Effector CD4-positive, alpha-beta T cell (primary cell): ENCODE results near the gene ZNF30.
A peak's percentile ranks its signal among the peaks of the same experiment; 100 is the strongest.
"Not testable (repeated sequence)": the region's sequence is repeated elsewhere in the genome, so short reads cannot be mapped to it uniquely, and the experiment has no call there.

Experiments used
- DNase-seq: peaks from one replicate; pipeline ENCODE4 v3.0.0-alpha.2; 2020

Gene ZNF30

DNA sequence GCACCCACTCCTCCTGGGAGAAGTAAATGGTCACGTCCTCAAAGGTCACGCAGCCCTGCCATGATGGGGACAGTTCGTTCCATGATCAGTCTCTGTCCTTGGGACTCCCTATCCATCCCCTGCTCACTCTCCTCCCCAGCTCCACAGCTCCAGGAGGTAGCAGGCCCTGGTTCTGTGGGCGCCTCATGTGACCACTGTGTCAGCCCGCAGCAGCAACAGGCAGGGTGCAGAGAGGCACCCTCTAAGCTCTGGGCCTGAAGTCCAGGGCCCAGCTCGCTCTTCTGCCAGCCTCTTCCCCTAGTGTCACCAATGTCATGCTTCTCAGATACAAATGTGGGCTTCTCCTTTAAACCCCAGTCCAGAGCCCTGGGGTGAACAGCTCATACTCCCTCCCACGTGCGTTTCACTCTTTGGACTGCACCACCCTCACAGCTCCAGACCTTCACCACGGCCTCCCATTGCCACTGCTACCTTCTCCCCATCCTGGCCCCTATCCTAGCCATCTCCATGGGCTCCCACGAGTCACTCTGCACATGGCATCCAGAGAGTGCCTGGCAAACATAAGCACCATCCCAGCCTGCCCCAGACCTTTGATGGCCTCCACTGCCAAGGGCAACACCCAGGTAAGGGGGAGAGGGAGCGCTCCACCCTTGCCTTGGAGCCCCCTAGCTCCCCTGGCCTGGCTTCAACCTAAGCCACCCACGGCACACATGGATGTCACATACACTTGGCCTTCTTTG lies 34.4 kb downstream of the ZNF30 start:
- no peak for DNase-seq

DNA sequence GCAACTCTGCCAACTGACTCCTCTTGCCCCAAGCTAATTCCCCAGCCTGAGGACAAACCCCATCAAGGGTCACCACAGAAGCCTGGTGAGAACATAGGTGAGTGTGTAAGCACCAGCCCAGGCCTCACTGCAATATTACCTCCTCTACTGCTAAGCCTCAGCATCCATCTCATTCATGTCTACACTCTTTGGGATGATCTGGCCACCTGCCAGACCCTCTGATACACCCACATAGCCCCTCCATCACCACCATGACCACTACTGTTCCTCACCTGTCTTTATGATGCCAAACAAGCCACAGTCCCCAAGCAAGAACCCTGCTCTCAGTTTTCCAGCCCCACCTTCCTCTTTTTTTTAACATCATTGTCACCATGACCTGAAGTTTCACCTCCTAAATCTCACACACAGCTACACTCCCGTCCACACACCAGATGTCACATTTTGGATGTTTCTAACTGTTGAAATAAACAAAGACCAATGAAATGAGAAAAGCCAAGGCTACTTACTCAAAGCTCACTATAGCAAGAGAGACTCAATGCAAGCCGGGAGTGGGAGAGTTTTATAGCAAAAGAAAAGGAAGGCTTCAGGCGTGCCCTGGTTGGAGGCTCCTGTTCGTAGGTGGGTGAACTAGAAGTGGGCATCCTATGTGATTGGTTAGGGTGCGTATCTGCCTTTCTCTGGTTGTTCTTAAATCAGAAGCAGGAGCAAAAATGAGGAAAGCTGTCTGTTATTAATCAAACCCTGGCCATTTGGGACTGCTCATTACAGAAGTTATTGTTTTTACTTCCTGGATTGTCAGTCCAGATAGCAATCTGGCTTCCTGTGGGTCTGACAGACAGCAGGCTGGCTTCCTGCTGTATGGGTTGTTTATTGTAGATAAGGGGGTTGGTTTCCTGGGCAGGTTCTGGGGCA lies 35.3 kb downstream of the ZNF30 start:
- DNase-seq: no peak

- no peak for DNase-seq
These were observed 36.2 kb downstream of the ZNF30 start for GRCh38 chr19:34962687-34963572.

DNA sequence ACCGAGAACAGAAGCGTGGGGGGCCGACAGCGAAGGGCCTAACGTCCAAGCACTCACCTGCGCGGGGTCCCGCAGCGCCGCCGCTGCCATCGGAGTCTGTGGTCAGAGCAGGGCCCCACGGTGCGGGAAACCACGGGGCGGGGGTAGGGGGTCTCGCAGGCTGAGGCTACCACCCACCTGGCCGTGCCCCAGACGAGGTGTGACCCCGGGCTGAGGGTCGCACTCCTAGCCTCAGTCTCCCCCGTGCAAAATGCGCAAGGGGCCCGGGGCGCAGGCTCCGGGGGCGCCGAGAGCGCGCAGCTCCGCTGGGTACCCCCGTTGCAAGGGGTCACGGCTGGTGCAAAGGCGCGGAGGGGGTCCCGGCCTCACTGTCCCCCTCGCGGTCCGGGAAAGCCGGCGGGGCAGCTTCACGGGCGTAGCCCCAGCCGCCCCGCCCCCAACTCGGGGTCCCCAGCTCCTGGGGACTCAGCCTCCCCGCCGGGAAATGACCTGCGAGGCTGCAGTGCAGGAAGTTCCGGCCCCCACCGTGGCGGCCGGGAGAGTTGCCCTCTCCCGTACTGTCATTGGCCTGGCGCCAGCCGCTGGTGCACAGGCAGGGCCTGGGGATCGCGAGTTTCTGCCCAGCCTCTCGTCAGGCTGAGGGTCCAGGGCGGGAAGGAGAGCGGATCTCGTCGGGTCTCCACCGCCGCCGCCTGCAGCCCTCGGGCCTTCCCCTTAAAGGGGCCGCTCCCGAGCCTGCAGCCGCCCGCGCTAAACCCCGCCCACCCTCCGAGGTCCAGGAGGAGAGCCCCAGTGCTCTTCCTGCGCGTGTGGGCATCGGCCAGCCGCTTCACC lies 37.1 kb downstream of the ZNF30 start, which contains the start of gene ZNF792:
Gene ZNF792 (minus strand): TSS at position 657 of the 834 bp plus-strand sequence. CDS start 567 bp downstream, at position 90.
- peak; percentile 13 for DNase-seq

GRCh38 chr19:34964598-34964997 lies 37.9 kb downstream of the ZNF30 start:
- DNase-seq: no peak

GRCh38 chr19:34965505-34965904 lies 38.8 kb downstream of the ZNF30 start:
- DNase-seq: not testable (repeated sequence)

DNA sequence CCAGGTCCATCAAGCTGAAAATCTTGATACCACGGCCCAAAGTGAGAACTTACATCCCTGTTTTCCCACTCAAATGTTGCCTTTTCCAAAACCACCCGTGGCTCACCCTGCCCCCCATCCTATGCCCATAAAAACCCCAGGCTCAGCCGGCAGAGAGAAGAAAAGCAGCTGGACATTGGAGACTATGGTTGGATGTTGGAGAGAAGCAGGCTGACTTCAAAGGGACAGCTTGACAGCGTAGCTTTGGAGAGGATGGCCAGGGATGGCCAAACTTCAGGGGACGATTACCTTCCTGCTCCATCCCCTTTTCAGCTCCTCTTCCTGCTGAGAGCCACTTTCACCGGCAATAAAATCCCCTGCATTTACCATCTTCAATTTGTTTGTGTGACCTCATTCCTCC lies 40.8 kb downstream of the ZNF30 start:
- DNase-seq: no peak

DNA sequence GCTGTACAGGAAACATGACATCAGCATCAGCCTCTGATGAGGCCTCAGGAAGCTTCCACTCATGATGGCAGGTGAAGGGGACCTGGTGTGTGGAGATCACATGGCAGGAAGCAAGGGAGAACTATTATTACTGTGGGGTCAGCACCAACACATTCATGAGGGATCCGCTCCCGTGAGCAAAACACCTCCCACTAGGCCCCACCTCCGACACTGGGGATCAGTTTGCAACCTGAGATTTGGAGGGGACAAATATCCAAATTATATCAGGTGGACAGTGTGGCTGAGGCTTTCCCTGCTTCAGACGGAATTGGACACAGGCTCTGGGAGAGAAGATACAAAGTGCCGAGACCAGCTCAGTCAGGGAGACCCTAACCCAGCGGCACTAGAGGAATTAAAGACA lies 43.0 kb downstream of the ZNF30 start:
- DNase-seq: no peak

DNA sequence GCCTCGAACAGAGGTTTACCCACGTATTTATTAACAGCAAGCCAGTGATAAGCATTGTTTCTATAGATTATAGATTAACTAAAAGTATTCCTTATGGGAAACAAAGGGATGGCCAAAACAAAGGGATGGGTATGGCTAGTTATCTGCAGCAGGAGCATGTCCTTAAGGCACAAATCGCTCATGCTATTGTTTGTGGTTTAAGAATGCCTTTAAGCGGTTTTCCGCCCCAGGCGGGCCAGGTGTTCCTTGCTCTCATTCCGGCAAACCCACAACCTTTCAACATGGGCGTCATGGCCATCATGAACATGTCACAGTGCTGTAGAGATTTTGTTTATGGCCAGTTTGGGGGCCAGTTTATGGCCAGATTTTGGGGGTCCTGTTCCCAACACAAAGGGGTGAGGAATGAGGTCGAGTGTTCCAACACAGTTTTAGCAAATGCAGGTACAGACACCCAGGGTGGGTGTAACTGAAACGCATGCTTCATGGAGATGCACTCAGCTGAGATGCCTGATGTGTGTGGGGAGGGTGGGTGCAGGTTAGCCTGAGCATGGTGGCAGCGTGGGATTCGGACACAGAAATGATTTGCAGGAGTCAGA lies 43.6 kb downstream of the ZNF30 start:
- DNase-seq: not testable (repeated sequence)

GRCh38 chr19:34972163-34972705 lies 45.5 kb downstream of the ZNF30 start:
- no peak for DNase-seq

DNA sequence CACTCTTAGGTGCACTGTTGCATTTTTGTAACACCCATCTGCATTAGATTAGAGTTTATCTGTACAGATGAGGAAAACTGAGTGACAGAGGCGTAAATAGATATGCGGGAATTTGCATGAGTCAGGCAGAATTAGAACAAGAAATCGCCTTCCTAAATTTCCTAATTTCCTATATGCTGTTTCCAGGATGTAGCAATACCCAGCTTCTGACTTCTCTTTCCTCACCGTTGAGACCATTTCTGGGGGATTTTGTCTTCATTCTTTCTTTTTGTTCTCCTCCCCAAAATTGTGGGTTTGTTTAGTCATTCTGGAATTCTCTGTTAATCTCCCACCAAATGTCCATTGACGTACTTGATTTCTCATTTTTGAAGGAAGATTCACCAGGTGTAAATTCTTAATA lies 47.9 kb downstream of the ZNF30 start:
- DNase-seq: no peak

DNA sequence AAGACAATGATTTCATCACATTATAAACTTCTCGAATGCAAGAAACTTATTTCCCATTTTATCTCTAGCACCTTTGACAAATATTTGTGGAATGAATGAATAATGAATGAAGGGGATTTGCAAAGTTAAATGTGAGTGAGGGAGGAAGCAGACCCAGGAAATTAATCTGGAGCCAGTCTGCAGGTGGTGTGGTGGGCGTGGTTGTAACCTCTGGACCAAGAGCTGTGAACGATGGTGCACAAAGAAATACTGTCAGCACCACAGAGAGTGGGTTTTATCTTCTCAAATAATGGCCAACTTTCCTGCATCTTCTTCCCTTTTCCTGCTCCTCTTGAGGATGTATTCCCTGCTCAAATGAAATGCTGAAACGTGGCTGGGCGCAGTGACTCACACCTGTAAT lies 48.4 kb downstream of the ZNF30 start:
- DNase-seq: no peak

- DNase-seq: no peak
These were observed 49.9 kb downstream of the ZNF30 start for GRCh38 chr19:34976611-34977010.

GRCh38 chr19:34979819-34980640 lies 53.3 kb downstream of the ZNF30 start:
- DNase-seq: no peak

GRCh38 chr19:34982275-34982674 lies 55.6 kb downstream of the ZNF30 start:
- DNase-seq: no peak

GRCh38 chr19:34983786-34984185 lies 57.1 kb downstream of the ZNF30 start:
- no peak for DNase-seq

DNA sequence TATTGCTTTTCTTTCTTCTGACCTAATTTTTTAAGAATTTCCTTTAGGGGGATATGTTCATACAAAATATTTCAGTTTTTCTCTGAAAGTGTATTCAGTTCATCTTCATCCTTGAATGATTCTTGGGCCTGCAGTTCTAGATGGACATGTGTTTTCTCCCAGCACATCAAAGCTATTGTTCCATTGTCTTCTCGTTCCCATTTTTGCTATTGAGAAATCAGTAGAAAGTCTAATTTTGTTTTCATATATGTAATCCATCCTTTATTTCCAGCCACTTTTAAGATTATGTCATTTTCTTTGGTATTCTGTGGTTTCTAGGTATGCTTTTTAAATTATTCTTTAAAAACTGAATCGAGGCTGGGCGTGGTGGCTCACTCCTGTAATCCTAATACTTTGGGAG lies 57.6 kb downstream of the ZNF30 start:
- no peak for DNase-seq

DNA sequence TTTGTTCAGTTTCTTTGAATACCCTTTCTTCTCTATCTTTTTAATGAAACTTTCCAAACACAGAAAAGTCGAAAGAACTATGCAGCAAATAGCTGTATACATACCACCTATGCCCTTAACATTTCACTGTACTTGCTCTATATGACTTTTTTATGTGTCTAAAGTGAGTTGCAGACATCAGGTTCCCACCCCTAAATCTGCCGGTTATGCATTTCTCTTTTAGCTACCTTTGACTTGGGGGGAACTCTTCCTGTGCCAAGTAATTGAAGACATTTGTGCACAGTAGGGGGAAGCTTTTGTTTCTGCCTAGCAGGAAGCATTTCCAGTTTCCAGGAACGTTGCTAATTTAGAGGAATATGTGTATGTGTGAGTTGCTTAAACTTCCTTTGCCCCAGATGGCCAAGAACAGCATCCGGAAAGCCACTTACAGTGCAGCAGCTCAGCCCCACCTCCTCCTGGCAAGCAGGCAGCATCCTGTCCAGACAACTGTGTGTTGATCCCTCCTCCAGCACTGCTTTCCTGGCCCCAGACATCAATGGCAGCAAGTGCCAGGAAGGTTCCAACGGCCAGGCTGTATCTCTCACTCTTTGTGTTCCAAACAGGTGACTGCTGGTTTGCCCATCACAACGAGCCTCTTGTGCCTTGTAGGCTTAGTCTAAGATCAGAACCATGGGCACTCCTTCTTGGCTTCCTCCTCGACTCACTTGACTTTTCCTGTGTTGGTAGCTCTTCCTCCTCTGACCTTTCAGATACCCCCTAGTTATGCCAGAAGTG lies 58.7 kb downstream of the ZNF30 start:
- DNase-seq: no peak

- DNase-seq: no peak
These were observed 61.4 kb downstream of the ZNF30 start for GRCh38 chr19:34988119-34988518.
